Measurements from ENCODE around the gene MEX3D. TPM values are rescaled to one million over a fixed set of nuclear protein-coding genes. Genes with fewer than 3 reads are reported as not detected.

The MEX3D gene
- total and polyA plus RNA-seq, 3 donors from 2014 or later, result 45.6 to 211 (median 127) TPM

GRCh38 chr19:1514295-1514661, 53.8 kb downstream of the MEX3D start:
- Histone ChIP-seq H3K27me3 (no peaks in the 10 kb centered on the region), H3K27ac (peak overlapping the region in 1 of 2 donors; percentile 85), H3K4me3 (no peak overlapping the region), H3K9me3 (no peaks in the 10 kb centered on the region), H3K36me3 (ENCODE audit: low read depth, missing control alignments) (no peaks in the 10 kb centered on the region), H3K4me1 (peaks cover 11% of the 10 kb centered on the region)
- 70 to 82% methylated on average over 8 to 10 of the region's 10 CpGs for WGBS, 2 donors
- no peak for TF ChIP-seq POLR2A (IDR thresholded peaks at IDR 0.05)
- TF ChIP-seq, protein P1, sequence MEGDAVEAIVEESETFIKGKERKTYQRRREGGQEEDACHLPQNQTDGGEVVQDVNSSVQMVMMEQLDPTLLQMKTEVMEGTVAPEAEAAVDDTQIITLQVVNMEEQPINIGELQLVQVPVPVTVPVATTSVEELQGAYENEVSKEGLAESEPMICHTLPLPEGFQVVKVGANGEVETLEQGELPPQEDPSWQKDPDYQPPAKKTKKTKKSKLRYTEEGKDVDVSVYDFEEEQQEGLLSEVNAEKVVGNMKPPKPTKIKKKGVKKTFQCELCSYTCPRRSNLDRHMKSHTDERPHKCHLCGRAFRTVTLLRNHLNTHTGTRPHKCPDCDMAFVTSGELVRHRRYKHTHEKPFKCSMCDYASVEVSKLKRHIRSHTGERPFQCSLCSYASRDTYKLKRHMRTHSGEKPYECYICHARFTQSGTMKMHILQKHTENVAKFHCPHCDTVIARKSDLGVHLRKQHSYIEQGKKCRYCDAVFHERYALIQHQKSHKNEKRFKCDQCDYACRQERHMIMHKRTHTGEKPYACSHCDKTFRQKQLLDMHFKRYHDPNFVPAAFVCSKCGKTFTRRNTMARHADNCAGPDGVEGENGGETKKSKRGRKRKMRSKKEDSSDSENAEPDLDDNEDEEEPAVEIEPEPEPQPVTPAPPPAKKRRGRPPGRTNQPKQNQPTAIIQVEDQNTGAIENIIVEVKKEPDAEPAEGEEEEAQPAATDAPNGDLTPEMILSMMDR (IDR thresholded peaks at IDR 0.05), result no peak
- no peak for DNase-seq
- intact Hi-C loops (cut with DNase I; ENCODE audit: low total_unique reads), result no loop called here

GRCh38 chr19:1513499-1514294, 54.4 kb downstream of the MEX3D start:
- Histone ChIP-seq H3K27ac (peak overlapping the region; percentile 31 to 85), H3K36me3 (ENCODE audit: low read depth, missing control alignments) (no peaks in the 10 kb centered on the region), H3K27me3 (no peaks in the 10 kb centered on the region), H3K9me3 (no peaks in the 10 kb centered on the region), H3K4me3 (peak overlapping the region; percentile 50 to 56), H3K4me1 (peaks cover 11% of the 10 kb centered on the region)
- TF ChIP-seq, protein P1 (IDR thresholded peaks at IDR 0.05), result peak; percentile 29 to 39 (median 38)
- TF ChIP-seq POLR2A (IDR thresholded peaks at IDR 0.05), result no peak
- intact Hi-C loops (cut with DNase I; ENCODE audit: low total_unique reads), result no loop called here
- DNase-seq, result no peak
- 3 to 40% methylated on average over 1 to 43 of the region's 52 CpGs for WGBS, 2 donors

DNA sequence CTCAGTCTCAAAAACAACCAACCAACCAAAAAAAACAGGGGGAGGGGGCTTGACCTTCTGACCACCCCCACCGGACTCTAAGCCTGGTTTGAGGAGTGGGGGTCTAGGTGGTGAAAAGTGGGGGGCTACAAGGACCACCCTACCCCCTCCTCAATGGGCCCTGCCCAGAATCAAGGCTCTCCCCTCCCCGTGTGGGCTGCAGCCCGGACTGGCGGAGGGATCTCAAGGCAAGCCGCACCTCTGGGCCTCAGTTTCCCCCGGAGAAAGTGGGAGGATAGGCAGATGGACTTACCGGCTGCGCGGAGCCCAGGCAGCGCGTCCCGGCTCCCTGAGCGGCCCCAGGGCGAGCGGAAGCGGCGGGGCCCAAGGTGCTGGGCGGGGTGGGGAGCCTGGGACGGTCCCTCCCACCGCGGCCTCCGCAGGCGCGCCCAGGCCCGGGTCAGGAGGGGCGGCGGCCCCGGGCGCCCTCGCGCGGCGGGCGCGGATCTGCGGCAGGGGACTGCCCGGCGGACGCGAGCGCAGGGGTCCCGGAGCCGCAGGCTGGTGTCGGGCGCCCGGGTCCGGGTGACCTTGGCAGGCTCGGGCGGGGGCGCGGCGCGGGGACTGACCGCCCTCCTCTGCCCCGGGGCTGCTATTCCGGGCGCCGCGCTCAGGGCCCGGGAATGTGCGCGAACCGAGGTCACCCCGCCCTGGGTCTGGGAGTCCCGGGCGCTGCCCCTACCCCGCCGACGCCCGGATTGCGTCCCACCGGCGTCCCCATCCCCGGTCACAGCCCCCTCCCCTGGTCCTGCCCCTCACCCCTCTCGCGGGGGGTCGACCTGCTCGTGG, 55.2 kb downstream of the MEX3D start, which contains the start of gene ADAMTSL5:
TSS of gene ADAMTSL5 (minus strand) at position 349 of the 828 bp plus-strand sequence. CDS start 2,076 bp downstream, outside the sequence.
- Histone ChIP-seq H3K4me1 (peaks cover 11% of the 10 kb centered on the region), H3K36me3 (ENCODE audit: low read depth, missing control alignments) (no peaks in the 10 kb centered on the region), H3K9me3 (no peaks in the 10 kb centered on the region), H3K4me3 (peak within 1 kb of the TSS; percentile 50 to 56), H3K27ac (peak within 1 kb of the TSS; percentile 70 to 85), H3K27me3 (no peaks in the 10 kb centered on the region)
- WGBS, 2 donors, result 3% methylated on average over 5 to 45 of the region's 78 CpGs
- TF ChIP-seq, protein P1 (IDR thresholded peaks at IDR 0.05), result peak in 1 of 3 experiments; percentile 22
- TF ChIP-seq POLR2A (IDR thresholded peaks at IDR 0.05), result no peak
- intact Hi-C loops (cut with DNase I; ENCODE audit: low total_unique reads), result no loop called here
- DNase-seq, result no peak

GRCh38 chr19:1511318-1512317, 56.5 kb downstream of the MEX3D start:
- TF ChIP-seq, protein P1 (IDR thresholded peaks at IDR 0.05), result no peak
- no peak for TF ChIP-seq POLR2A (IDR thresholded peaks at IDR 0.05)
- H3K4me1 ChIP-seq, result peaks cover 20% of the 10 kb centered on the region
- DNase-seq, result no peak
- intact Hi-C loops (cut with DNase I; ENCODE audit: low total_unique reads), result no loop called here
- 62 to 75% methylated on average over 8 to 22 of the region's 22 CpGs for WGBS, 2 donors
- H3K27ac ChIP-seq, result peak overlapping the region in 1 of 2 donors; percentile 85
- no peaks in the 10 kb centered on the region for H3K9me3 ChIP-seq
- H3K27me3 ChIP-seq, result no peaks in the 10 kb centered on the region
- no peaks in the 10 kb centered on the region for H3K36me3 ChIP-seq (ENCODE audit: low read depth, missing control alignments)
- no peak overlapping the region for H3K4me3 ChIP-seq
